GM18907 (cell line): ENCODE measurements around the gene EMILIN3.
"Not testable (repeated sequence)": the region's sequence is repeated elsewhere in the genome, so short reads cannot be mapped to it uniquely, and the experiment has no call there.

Experiments
- ATAC-seq: cut with Tn5 transposase; IDR thresholded peaks from one replicate; pipeline ENCODE4 v1.9.1; 2021; ENCODE audit warnings: mild to moderate bottlenecking, moderate library complexity; ENCODE audit not compliant: unreplicated experiment

EMILIN3 gene

DNA sequence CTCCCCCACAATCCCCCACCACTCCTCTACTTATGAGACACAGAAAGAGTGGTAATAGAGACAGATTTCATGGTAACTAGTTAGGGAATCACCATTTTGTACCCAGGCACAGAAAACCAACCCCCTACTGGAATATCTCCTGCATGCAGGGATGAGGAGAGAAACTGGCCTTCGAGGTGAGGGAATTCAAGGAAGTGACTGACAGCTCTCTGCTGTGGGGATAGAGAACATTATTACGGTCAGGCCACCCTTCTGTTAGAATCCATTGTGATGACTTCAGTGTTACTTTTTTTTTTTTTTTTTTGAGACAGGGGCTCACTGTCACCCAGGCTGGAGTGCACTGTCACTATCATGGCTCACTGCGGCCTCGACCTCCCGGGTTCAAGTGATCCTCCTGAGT lies 39.4 kb downstream of the EMILIN3 start:
- no peak for ATAC-seq

GRCh38 chr20:41320976-41321375 lies 45.6 kb downstream of the EMILIN3 start:
- ATAC-seq: no peak

DNA sequence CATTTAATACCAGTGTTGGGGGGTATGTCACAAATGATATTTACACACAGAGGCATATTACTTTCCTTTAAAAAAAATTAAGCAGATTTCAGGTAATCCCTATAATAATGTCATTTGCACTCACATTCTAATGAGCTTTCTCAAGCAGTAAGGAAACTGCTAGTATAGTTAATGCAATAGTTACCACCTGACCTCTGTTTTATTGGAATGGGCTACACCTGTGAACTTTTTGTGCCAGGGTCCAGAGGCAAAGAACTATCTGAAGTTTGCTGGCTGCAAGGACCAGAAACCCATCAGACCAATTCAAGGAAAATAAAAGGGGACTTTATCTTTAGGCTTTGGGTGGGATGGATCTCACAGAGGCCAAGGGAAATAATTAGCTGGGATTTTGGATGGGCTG lies 46.2 kb downstream of the EMILIN3 start:
- no peak for ATAC-seq

GRCh38 chr20:41318271-41318649 lies 48.4 kb downstream of the EMILIN3 start:
- ATAC-seq: no peak

- peak; percentile 98 for ATAC-seq
These were observed 48.9 kb downstream of the EMILIN3 start, which contains the start of gene ZHX3 for GRCh38 chr20:41317546-41318270. ZHX3 (minus strand) TSS chr20:41317731; CDS start chr20:41204916, 112,815 bp downstream.

DNA sequence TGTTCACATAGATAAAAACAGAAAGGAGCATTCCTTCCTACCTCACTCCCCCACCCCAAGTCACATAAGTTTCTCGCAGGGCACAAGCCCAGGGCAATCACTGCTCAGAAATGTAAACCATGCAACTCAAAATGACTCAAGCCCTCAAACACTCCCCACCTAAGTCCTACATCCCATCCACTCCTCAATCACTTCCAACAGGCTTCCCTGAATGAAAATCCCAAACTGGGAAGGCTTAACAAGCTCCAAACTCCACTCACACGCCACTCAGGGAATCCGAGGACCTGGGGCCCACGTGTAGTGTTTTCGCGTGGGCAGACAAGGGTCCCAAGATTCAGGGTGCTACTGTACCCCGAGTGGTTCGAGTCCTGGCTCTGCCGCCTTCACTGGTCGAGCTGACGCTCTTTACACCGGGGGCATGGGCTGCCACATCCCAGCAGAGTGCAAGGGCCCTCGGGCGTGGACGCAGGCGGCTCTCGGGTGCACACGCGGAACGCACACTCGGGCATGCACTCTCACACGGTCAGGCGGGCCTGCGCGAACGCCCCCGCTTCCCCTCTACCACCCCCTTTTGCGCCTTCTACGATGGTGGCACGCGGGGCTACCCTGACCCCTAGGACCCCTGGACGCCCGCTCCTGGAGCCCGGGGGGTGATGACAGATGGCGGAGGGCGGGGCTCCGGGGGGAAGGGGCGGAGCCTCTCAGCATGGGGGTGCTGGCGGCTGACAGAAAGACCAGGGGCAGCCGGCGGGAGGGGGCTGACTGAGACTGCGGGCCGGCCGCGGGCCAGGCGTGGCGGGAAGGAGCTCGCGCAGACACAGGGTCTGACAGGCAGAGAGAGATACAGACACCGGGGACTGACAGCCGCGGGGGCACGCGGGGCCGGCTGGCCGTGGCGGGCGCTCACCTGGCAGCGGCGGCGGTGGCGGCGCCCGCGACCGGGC lies 49.7 kb downstream of the EMILIN3 start:
- peak; percentile 69 for ATAC-seq

GRCh38 chr20:41316051-41316450 lies 50.6 kb downstream of the EMILIN3 start:
- ATAC-seq: no peak

DNA sequence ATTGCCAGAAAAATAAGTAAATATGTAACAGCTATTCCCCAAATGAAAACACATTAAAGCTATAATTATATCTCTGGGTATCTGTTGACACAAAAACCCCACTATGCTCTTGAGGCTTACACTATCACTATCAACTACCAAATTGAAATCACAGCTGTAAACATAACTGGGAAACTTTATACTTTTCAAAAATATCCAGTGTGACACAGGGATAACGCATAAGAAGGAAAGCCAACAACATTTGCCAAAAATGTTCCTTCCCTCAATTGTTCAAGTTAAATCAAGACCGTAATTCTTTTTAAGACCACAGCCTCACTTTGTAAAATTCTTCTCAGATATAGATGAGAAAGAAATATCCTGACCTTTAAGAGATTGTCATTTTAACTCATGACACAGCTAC lies 52.2 kb downstream of the EMILIN3 start:
- ATAC-seq: no peak

GRCh38 chr20:41312009-41312408 lies 54.6 kb downstream of the EMILIN3 start:
- not testable (repeated sequence) for ATAC-seq
